Vagina (tissue), 2 donors: ENCODE measurements around the gene SOSTDC1. TPM values are rescaled to one million over a fixed set of nuclear protein-coding genes. Genes with fewer than 3 reads are reported as not detected.

Experiments used
- DNase-seq, 2 donors: peaks; one replicate each; pipeline ENCODE4 v3.0.0-alpha.2; 2017; ENCODE audit errors: extremely low spot score in 2 of 2
- H3K27ac ChIP-seq: fragments of 200-600 bp; sonication (generic); one replicate; pipeline ENCODE4 v1.5.1; 2019
- H3K27me3 ChIP-seq: fragments of 200-600 bp; sonication (generic); one replicate; pipeline ENCODE4 v1.5.1; 2019
- H3K36me3 ChIP-seq, 2 donors: fragments of 200-600 bp; sonication (generic); one replicate each; pipeline ENCODE4 v1.5.1; 2017 to 2019
- H3K4me1 ChIP-seq: fragments of 200-600 bp; sonication (generic); one replicate; pipeline ENCODE4 v1.5.1; 2019
- H3K4me3 ChIP-seq, 2 donors: fragments of 200-600 bp; sonication (generic); 1 replicate in 1 of 2; 2 replicates in 1 of 2; pipeline ENCODE4 v1.5.1; 2016 to 2019
- H3K9me3 ChIP-seq: fragments of 200-600 bp; sonication (generic); one replicate; pipeline ENCODE4 v1.5.1; 2019
- POLR2A ChIP-seq, 2 donors: fragments of 450-650 bp; IDR thresholded peaks; one replicate each; pipeline ENCODE4 v1.6.1; 2017; ENCODE audit warnings: antibody characterized with exemption in 2 of 2, mild to moderate bottlenecking in 2 of 2, moderate library complexity in 2 of 2
- POLR2AphosphoS5 ChIP-seq, 2 donors: sonication (generic); formaldehyde crosslinking; IDR thresholded peaks; one replicate each; pipeline ENCODE4 v1.9.0; 2017; ENCODE audit warnings: antibody characterized with exemption in 2 of 2, mild to moderate bottlenecking in 2 of 2, low read depth in 1 of 2; ENCODE audit not compliant: insufficient read depth in 1 of 2
- intact Hi-C: fragments of 100-400 bp; cut with DNase I; formaldehyde crosslinking; loops from one replicate; pipeline ENCODE4 v1.15.1; 2023
- total RNA-seq: library from RNA; depleted of rRNA; stranded (reverse); fragments of >200 nt; gene quantifications from one replicate; pipeline ENCODE4 v1.2.3, GENCODE V29; 2016
- TF ChIP-seq, protein P1 (sequence below), 3 experiments: fragments of 450-650 bp in 2 of 3; fragments of 200-600 bp in 1 of 3; sonication (generic) in 1 of 3; IDR thresholded peaks; one replicate each; pipeline ENCODE4 v1.5.1; 2017 to 2019; ENCODE audit warnings: antibody characterized with exemption in 3 of 3, mild to moderate bottlenecking in 2 of 3, moderate library complexity in 2 of 3

Gene SOSTDC1
- total RNA-seq, 1 donor from 2014 or later: 5.9 TPM

DNA sequence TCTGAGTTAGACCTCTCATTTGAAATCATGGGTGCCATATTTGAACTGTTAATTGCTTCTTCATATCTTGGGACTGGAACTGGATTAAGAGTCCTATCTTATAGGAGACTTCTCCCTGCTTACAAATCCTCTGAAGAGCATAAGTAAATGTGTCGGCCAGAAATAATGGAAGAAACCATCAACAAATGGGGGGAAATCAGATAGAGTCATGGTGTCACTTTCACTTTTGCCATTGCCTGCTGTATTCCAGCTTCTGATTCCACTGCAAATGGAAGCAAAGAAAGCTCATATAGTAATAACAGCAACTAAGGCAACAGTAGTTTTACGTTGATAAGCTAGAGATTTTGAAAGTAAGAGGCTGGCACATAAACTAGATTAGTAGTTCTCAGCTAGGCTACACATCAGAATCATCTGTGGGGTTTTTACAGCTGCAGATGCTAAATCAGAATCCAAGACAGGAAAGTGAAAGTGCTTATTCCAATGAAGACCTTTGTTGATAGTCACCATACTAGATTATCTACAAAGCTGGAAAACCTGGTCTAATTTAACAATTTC is 31.9 kb downstream of the SOSTDC1 start:
- Histone ChIP-seq H3K4me3 (no peak overlapping the region), H3K27me3 (no peaks in the 10 kb centered on the region)
- TF ChIP-seq POLR2A (IDR thresholded peaks at IDR 0.05): no peak

GRCh38 chr7:16432425-16432731 is 33.2 kb downstream of the SOSTDC1 start:
- no peaks in the 10 kb centered on the region for H3K9me3 ChIP-seq
- TF ChIP-seq POLR2A (IDR thresholded peaks at IDR 0.05): no peak
- TF ChIP-seq POLR2AphosphoS5 (IDR thresholded peaks at IDR 0.05; ENCODE audit: insufficient read depth in 1 of 2, low read depth in 1 of 2): no peak
- TF ChIP-seq, protein P1, sequence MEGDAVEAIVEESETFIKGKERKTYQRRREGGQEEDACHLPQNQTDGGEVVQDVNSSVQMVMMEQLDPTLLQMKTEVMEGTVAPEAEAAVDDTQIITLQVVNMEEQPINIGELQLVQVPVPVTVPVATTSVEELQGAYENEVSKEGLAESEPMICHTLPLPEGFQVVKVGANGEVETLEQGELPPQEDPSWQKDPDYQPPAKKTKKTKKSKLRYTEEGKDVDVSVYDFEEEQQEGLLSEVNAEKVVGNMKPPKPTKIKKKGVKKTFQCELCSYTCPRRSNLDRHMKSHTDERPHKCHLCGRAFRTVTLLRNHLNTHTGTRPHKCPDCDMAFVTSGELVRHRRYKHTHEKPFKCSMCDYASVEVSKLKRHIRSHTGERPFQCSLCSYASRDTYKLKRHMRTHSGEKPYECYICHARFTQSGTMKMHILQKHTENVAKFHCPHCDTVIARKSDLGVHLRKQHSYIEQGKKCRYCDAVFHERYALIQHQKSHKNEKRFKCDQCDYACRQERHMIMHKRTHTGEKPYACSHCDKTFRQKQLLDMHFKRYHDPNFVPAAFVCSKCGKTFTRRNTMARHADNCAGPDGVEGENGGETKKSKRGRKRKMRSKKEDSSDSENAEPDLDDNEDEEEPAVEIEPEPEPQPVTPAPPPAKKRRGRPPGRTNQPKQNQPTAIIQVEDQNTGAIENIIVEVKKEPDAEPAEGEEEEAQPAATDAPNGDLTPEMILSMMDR (IDR thresholded peaks at IDR 0.05): no peak
- H3K36me3 ChIP-seq: no peaks in the 10 kb centered on the region
- H3K4me1 ChIP-seq: no peaks in the 10 kb centered on the region
- no peak overlapping the region for H3K4me3 ChIP-seq
- no peak overlapping the region for H3K27ac ChIP-seq
- intact Hi-C loops: no loop called here
- H3K27me3 ChIP-seq: no peaks in the 10 kb centered on the region
- DNase-seq: no peak

More for the DNA sequence above, 31.9 kb downstream of the SOSTDC1 start:
- DNase-seq: no peak
- Histone ChIP-seq H3K27ac (no peak overlapping the region), H3K36me3 (no peaks in the 10 kb centered on the region), H3K9me3 (no peaks in the 10 kb centered on the region), H3K4me1 (no peaks in the 10 kb centered on the region)
- intact Hi-C loops: no loop called here

DNA sequence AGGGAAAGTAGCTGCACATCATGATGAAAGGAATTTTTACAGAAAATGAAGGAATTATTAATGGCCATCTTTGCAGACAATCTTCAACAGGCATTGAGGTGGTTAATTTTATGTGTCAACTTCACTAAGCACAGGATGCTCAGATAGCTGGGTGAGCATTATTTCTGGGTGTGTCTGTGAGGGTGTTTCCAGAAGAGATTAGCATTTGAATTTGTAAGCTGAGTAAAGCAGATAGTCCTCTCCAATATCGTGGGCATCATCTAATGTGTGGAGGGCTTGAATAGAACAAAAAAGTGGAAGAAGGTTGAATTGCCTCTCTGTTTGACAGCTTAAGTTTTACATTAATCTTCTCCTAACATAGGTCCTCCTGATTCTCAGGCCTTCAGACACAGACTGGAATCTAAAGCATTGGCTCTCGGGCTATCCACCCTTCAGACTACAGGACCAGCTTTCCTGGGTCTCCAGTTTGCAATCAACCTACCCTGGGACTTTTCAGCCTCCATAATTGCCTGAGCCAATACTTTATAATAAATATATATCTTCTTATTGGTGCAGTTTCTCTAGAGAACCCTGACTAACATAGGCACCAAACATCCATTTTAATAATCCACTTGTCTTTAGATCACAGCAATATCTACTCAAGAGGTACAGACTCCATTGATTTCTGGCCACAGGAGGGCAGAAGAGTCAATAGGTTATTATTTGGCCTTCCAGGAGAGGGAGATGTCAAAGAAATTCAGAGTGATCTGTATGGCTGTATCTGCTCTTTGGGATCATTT is 33.7 kb downstream of the SOSTDC1 start:
- no peaks in the 10 kb centered on the region for H3K36me3 ChIP-seq
- no peak overlapping the region for H3K27ac ChIP-seq
- H3K27me3 ChIP-seq: no peaks in the 10 kb centered on the region
- no peak overlapping the region for H3K4me3 ChIP-seq
- TF ChIP-seq, protein P1 (IDR thresholded peaks at IDR 0.05): no peak
- TF ChIP-seq POLR2A (IDR thresholded peaks at IDR 0.05) (no peak), POLR2AphosphoS5 (IDR thresholded peaks at IDR 0.05; ENCODE audit: insufficient read depth in 1 of 2, low read depth in 1 of 2) (no peak)
- H3K9me3 ChIP-seq: no peaks in the 10 kb centered on the region
- intact Hi-C loops: no loop called here
- no peaks in the 10 kb centered on the region for H3K4me1 ChIP-seq
- DNase-seq: no peak

DNA sequence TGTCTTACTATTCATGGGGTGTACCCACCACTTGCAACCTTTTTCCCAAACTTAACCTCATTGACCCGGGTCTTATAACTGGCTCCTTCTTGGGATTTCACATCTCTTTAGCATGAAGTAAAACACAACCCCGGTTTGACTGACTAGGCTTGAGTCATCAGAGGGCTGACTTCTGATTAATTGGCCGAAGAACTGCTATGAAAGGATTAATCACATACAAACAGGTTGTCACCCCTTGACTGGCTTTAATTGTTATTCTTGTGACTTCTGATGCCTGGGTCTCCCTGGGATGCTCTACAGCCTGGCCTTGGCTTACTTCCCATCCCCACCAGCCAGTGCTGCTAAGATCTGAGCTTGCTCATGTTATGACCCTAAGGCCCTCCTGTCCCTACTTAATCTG is 35.4 kb downstream of the SOSTDC1 start:
- no peak for TF ChIP-seq POLR2A (IDR thresholded peaks at IDR 0.05)
- TF ChIP-seq, protein P1 (IDR thresholded peaks at IDR 0.05): no peak
- no peak for TF ChIP-seq POLR2AphosphoS5 (IDR thresholded peaks at IDR 0.05; ENCODE audit: insufficient read depth in 1 of 2, low read depth in 1 of 2)
- intact Hi-C loops: no loop called here
- Histone ChIP-seq H3K9me3 (no peaks in the 10 kb centered on the region), H3K36me3 (no peaks in the 10 kb centered on the region), H3K4me1 (no peaks in the 10 kb centered on the region), H3K27me3 (no peaks in the 10 kb centered on the region), H3K27ac (no peak overlapping the region), H3K4me3 (no peak overlapping the region)
- no peak for DNase-seq

GRCh38 chr7:16428672-16429071 is 36.9 kb downstream of the SOSTDC1 start:
- TF ChIP-seq POLR2AphosphoS5 (IDR thresholded peaks at IDR 0.05; ENCODE audit: insufficient read depth in 1 of 2, low read depth in 1 of 2): no peak
- TF ChIP-seq POLR2A (IDR thresholded peaks at IDR 0.05): no peak
- TF ChIP-seq, protein P1 (IDR thresholded peaks at IDR 0.05): no peak
- intact Hi-C loops: no loop called here

More at GRCh38 chr7:16428672-16429071, 36.9 kb downstream of the SOSTDC1 start:
- no peak for DNase-seq
- Histone ChIP-seq H3K27me3 (no peaks in the 10 kb centered on the region), H3K27ac (no peak overlapping the region), H3K4me1 (no peaks in the 10 kb centered on the region), H3K4me3 (no peak overlapping the region), H3K9me3 (no peaks in the 10 kb centered on the region), H3K36me3 (no peaks in the 10 kb centered on the region)
